ENCODE measurements around the gene MND1.

DNA sequence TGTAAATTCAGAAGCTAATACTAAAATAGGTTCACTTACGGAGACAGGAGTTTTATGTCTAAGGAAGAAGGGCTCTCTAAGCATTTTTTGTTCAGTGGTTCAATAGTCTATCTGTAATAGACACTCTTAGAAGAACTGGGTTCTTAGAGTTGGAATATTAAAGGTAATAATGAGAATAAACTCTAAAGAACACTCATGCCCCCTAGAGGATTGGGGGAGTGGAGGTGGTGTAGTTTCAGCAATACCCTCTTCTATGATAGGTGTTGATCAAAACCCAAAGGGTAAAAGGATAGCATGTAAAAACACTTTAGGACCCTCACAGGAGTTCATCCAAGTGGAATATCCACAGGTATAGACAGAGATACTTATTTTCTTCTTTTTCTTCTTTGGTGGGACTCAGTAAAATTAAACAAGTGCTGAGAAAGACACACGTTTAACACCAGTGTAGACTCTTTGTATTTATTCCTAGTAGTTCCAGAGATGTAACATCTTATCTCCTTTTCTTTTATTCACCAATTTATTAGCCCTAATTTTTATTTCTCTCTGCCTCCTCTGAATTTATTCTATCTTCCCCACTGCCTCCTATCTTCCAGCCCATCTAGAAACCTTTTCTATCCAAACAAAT lies 25.7 kb upstream of the MND1 start:
- TF ChIP-seq, protein P1, sequence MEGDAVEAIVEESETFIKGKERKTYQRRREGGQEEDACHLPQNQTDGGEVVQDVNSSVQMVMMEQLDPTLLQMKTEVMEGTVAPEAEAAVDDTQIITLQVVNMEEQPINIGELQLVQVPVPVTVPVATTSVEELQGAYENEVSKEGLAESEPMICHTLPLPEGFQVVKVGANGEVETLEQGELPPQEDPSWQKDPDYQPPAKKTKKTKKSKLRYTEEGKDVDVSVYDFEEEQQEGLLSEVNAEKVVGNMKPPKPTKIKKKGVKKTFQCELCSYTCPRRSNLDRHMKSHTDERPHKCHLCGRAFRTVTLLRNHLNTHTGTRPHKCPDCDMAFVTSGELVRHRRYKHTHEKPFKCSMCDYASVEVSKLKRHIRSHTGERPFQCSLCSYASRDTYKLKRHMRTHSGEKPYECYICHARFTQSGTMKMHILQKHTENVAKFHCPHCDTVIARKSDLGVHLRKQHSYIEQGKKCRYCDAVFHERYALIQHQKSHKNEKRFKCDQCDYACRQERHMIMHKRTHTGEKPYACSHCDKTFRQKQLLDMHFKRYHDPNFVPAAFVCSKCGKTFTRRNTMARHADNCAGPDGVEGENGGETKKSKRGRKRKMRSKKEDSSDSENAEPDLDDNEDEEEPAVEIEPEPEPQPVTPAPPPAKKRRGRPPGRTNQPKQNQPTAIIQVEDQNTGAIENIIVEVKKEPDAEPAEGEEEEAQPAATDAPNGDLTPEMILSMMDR (conservative IDR thresholded peaks at IDR 0.05; ENCODE audit: low read length), result peak; percentile 96
- TF ChIP-seq EZH2phosphoT487 (IDR thresholded peaks at IDR 0.05; ENCODE audit: borderline replicate concordance, low read depth, low read length), result no peak

Data from OCI-LY7 (cell line).